ENCODE data around the gene KCNK4.
"Not testable (repeated sequence)": the region's sequence is repeated elsewhere in the genome, so short reads cannot be mapped to it uniquely, and the experiment has no call there.

The KCNK4 gene

DNA sequence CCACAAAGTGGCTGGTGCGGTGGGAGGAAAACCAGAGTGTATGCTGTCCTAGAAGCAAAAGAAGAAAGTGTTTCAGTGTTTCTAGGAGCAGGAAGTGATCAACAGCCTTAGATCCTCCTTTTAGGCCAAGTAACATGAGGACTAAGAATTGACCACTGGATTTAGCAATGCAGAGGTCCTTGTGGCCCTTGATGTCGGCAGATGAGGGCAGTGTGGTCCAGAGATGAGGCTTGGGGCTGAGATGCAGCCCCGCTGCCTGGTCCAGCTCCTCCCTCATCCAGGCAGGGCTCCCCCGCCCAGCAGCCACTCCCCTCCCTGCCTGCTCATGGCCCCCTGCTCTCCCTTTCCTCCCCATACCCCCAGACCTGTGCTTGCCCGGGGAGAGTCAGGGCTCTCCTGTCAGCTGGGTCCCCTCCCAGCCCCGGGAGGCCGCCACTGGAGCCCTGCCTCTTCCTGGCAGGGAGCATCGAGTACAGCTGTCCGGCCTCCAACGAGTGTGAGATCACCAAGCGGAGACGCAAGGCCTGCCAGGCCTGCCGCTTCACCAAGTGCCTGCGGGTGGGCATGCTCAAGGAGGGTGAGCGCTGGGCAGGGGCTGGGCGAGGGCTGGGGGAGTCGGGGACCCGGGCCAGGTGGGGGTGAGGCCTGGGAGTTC, 22.5 kb downstream of the KCNK4 start:
- DNase-seq = no peak

GRCh38 chr11:64314146-64314804, 23.2 kb downstream of the KCNK4 start:
- DNase-seq = no peak

- DNase-seq = no peak
These were observed 23.9 kb downstream of the KCNK4 start for GRCh38 chr11:64314805-64315561.

DNA sequence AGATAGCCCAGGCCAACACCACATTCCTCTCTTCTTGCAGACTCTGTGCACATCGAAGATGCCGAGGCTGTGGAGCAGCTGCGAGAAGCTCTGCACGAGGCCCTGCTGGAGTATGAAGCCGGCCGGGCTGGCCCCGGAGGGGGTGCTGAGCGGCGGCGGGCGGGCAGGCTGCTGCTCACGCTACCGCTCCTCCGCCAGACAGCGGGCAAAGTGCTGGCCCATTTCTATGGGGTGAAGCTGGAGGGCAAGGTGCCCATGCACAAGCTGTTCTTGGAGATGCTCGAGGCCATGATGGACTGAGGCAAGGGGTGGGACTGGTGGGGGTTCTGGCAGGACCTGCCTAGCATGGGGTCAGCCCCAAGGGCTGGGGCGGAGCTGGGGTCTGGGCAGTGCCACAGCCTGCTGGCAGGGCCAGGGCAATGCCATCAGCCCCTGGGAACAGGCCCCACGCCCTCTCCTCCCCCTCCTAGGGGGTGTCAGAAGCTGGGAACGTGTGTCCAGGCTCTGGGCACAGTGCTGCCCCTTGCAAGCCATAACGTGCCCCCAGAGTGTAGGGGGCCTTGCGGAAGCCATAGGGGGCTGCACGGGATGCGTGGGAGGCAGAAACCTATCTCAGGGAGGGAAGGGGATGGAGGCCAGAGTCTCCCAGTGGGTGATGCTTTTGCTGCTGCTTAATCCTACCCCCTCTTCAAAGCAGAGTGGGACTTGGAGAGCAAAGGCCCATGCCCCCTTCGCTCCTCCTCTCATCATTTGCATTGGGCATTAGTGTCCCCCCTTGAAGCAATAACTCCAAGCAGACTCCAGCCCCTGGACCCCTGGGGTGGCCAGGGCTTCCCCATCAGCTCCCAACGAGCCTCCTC, 24.8 kb downstream of the KCNK4 start:
- DNase-seq = not testable (repeated sequence)

DNA sequence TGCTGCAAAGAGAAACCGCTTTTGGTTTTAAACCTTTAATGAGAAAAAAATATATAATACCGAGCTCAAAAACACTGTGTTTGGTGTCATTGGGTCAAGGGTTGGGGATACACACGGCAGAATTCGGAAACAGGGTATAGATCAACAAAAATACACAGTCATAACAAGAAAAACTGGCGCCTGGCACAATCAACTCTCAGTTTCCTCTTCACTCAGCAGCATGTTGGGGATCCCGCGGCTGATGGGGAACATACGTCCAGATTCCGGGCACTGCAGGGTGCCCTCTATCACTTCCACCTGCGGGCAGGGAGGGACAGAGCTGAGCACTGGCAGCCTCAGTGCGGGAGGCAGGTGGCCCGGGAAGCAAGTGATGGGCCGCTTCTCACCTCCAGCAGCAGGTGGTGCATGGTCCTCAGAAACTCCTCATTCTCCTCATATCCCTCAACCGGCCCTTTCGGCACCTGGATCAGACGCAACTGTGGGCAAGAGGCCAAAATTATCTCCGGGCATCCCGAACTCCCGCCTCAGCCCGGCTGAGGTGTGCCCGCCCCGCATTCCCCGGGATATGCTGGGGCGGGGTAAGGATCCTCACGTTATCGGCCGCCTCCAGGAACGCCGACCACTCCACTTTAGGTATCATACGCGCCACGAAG, 25.7 kb downstream of the KCNK4 start:
- DNase-seq = peak; percentile 47

- peak; percentile 97 for DNase-seq
These were observed 26.3 kb downstream of the KCNK4 start, which contains the start of gene TRMT112 for GRCh38 chr11:64317325-64317960. TSS of gene TRMT112 (minus strand) at chr11:64317559. CDS start at chr11:64317526, 33 bp downstream.

- peak; percentile 91 for DNase-seq
These were observed 27.1 kb downstream of the KCNK4 start, which contains the start of gene PRDX5 for GRCh38 chr11:64317961-64318765. TSS of gene PRDX5 (plus strand) at chr11:64318121. CDS start at chr11:64318216, 95 bp downstream.

GRCh38 chr11:64318766-64319761, 28.0 kb downstream of the KCNK4 start:
- DNase-seq = no peak

- no peak for DNase-seq
These were observed 29.5 kb downstream of the KCNK4 start for GRCh38 chr11:64320556-64320955.

- no peak for DNase-seq
These were observed 29.9 kb downstream of the KCNK4 start for GRCh38 chr11:64321026-64321425.

DNA sequence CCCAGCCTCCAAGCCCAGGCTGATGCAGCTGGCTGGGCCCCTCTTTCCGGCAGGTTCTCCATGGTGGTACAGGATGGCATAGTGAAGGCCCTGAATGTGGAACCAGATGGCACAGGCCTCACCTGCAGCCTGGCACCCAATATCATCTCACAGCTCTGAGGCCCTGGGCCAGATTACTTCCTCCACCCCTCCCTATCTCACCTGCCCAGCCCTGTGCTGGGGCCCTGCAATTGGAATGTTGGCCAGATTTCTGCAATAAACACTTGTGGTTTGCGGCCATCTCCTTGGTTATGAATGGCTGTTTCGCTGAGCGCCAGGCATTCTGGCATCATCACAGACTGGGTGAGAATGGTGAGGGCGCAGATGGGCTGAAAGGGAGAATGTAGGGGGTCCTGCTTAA, 30.4 kb downstream of the KCNK4 start:
- DNase-seq = peak; percentile 39

- DNase-seq = no peak
These were observed 31.8 kb downstream of the KCNK4 start for GRCh38 chr11:64322925-64323260.

GRCh38 chr11:64323373-64323772, 32.3 kb downstream of the KCNK4 start:
- no peak for DNase-seq

DNA sequence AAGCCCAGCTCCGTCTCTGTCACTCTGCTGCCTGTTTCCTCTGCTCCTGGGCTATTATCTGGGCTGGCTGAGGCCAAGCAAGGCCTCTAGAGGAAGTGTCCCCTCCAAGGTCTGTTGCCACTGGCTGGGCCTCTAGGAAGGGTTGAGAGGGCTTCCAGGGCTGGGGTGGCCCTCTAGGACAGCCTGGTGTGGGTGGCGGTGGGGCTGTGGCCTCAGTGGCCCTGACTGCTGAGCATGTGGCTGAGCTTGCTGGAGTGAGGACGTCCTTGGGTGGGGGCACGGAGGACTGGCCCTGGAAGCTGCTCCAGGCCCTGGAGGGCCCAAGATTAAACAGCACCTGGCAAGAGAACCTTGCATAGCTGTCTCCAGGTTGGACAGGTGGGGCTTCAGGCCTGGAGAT, 32.9 kb downstream of the KCNK4 start:
- DNase-seq = not testable (repeated sequence)

DNA sequence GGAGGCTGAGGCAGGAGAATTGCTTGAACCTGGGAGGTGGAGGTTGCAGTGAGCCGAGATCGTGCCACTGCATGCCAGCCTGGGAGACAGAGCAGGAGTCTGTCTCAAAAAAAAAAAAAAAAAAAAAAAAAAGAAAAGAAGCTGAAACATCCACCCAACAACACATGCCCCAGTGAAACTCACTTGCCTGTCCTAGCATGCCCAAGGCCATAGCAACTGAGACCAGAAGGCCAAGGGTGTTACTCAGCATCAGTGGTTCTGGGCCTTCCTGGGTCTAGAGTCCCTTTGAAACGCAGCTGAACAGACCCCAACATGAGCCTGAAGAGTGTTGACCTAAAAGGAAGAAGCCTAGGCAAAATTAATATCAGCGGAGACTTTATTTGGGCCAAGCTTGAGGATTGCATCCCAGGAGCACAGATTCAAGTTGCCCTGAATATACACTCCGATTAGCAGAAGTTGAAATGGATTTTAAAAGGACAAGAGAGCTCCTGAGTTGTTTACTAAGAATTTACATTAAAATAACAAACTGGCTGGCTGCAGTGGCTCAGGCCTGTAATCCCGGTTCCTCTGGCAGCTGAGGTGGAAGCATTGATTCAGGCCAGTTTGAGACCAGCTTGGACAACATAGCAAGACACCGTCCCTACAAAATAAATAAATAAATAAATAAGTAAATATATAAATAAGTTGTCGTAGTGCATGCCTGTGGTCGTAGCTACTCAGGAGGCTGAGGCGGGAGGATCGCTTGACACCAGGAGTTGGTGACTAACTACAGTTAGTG, 33.8 kb downstream of the KCNK4 start:
- no peak for DNase-seq

GRCh38 chr11:64327375-64327774, 36.3 kb downstream of the KCNK4 start:
- DNase-seq = no peak

DNA sequence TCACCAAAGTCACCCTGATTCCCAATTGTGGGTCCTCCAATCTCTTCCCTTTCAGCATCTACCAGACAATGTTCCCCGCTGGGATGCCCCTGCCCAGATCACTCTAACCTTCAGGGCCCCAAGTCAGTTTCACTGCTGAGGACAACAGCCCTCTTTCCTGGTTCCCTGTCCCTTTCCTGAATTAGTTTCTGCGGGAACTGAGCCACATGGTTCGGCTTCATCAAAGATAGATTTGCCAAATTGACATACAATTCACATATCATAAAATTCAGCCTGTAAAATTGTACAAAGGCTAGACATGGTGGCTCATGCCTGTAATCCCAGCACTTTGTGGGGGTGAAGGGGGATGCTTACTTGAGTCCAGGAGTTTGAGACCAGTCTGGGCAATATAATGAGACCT, 36.9 kb downstream of the KCNK4 start:
- no peak for DNase-seq

GRCh38 chr11:64330888-64331287, 39.8 kb downstream of the KCNK4 start:
- no peak for DNase-seq

All from DMS79 (cell line).